ENCODE data around the gene TMEM214. TPM values are rescaled to one million over a fixed set of nuclear protein-coding genes. Genes with fewer than 3 reads are reported as not detected.
A peak's percentile ranks its signal among the peaks of the same experiment; 100 is the strongest.

The TMEM214 gene
- total and polyA plus RNA-seq, 2 of the 8 experiments (the other 6 are each of a cell fraction or from before 2014, with no cell fraction given): 49.7 to 71.0 TPM

- TF ChIP-seq ZNF274 (IDR thresholded peaks at IDR 0.05; ENCODE audit: borderline replicate concordance, extremely low read depth, low read length) (no peak), NANOG (IDR thresholded peaks at IDR 0.05; ENCODE audit: insufficient read depth, low read depth, low read length, poor library complexity, severe bottlenecking) (no peak), TBP (IDR thresholded peaks at IDR 0.05; ENCODE audit: low read depth, low read length) (no peak), HDAC6 (IDR thresholded peaks at IDR 0.05; ENCODE audit: low read depth, low read length) (no peak), RXRA (IDR thresholded peaks at IDR 0.05; ENCODE audit: insufficient read depth, low read depth, low read length) (no peak), EP300 (IDR thresholded peaks at IDR 0.05; ENCODE audit: borderline replicate concordance in 1 of 2, low read depth in 2 of 2, low read length in 2 of 2) (peak in 1 of 2 experiments; percentile 64; a peak in 1 of 3 replicates), JUND (IDR thresholded peaks at IDR 0.05; ENCODE audit: low read length) (no peak), CBX5 (IDR thresholded peaks at IDR 0.05; ENCODE audit: low read depth, low read length) (no peak), USF2 (IDR thresholded peaks at IDR 0.05; ENCODE audit: low read length) (peak; percentile 50; the same call in 1 of the 2 replicates), PHF8 (conservative IDR thresholded peaks at IDR 0.05; ENCODE audit: low read depth, low read length) (peak; percentile 20; the same call in 1 of the 2 replicates), ASH2L (IDR thresholded peaks at IDR 0.05; ENCODE audit: low read length) (peak; percentile 58), TCF12 (IDR thresholded peaks at IDR 0.05; ENCODE audit: low read depth, low read length) (no peak), SP1 (IDR thresholded peaks at IDR 0.05; ENCODE audit: low read depth, low read length) (no peak), JUN (IDR thresholded peaks at IDR 0.05; ENCODE audit: low read depth, low read length) (no peak), BRCA1 (IDR thresholded peaks at IDR 0.05; ENCODE audit: low read depth, low read length) (no peak), RFX5 (IDR thresholded peaks at IDR 0.05; ENCODE audit: borderline replicate concordance, low read depth, low read length) (no peak), FOSL1 (IDR thresholded peaks at IDR 0.05; ENCODE audit: insufficient read depth, low read depth, low read length) (0 out of 2 replicates have a peak, but pooled peaks have one; percentile 10), SP2 (IDR thresholded peaks at IDR 0.05; ENCODE audit: low read length) (no peak)
Observed at GRCh38 chr2:27086090-27086723, 53.4 kb downstream of the TMEM214 start (continued).

Measured in H1 (cell line).